SK-N-SH (cell line): ENCODE data around the gene TMCC2. TPM values are rescaled to one million over a fixed set of nuclear protein-coding genes. Genes with fewer than 3 reads are reported as not detected.

Experiments used
- CTCF ChIA-PET: fragments of 300-600, 350-600 bp; formaldehyde crosslinking; extraction: SDS; loops from one replicate; lab custom pipeline; 2021; lab: Yijun Ruan, JAX
- POLR2A ChIA-PET: fragments of 350-600 bp; sonication (Branson Sonifier 250); formaldehyde crosslinking; extraction: SDS; loops from one replicate; lab custom pipeline; 2020; ENCODE audit warnings: antibody characterized with exemption, inconsistent platforms; lab: Yijun Ruan, JAX
- DNase-seq: peaks from one replicate; pipeline ENCODE4 v3.0.0; 2012
- H2AFZ ChIP-seq: fragments of 200-600 bp; sonication (generic); 2 replicates; pipeline ENCODE4 v1.8.1; 2016; ENCODE audit warnings: antibody characterized with exemption, mild to moderate bottlenecking, low read depth
- H3F3A ChIP-seq: fragments of 200-600 bp; sonication (generic); replicated peaks from 2 replicates; pipeline ENCODE3; 2016; ENCODE audit warnings: antibody characterized with exemption, mild to moderate bottlenecking; ENCODE audit not compliant: insufficient read depth
- H3K27ac ChIP-seq, 2 experiments: fragments of 200-500 bp in 1 of 2; fragments of 200-600 bp in 1 of 2; sonication (Bioruptor generic) in 1 of 2; sonication (generic), shearing (Covaris generic) in 1 of 2; 2 replicates each; pipeline versions ENCODE4 v1.5.1 to v1.6.1; 2014 to 2016; ENCODE audit warnings: low read depth in 2 of 2, inconsistent platforms in 1 of 2, low read length in 1 of 2, mild to moderate bottlenecking in 1 of 2, mixed read lengths in 1 of 2
- H3K27me3 ChIP-seq: fragments of 200-600 bp; sonication (generic), shearing (Covaris generic); 2 replicates; pipeline ENCODE4 v1.6.1; 2016; ENCODE audit warnings: mixed run types; ENCODE audit not compliant: insufficient read depth
- H3K36me3 ChIP-seq, 2 experiments: fragments of 200-500 bp in 1 of 2; fragments of 200-600 bp in 1 of 2; sonication (Bioruptor generic) in 1 of 2; sonication (generic) in 1 of 2; replicated peaks in 1 of 2; 2 replicates each; pipeline versions ENCODE3 to v1.5.1; 2014 to 2016; ENCODE audit warnings: low read length in 1 of 2, mild to moderate bottlenecking in 1 of 2; ENCODE audit not compliant: insufficient read depth in 2 of 2, control insufficient read depth in 1 of 2
- H3K4me1 ChIP-seq, 2 experiments: fragments of 200-500 bp in 1 of 2; fragments of 200-600 bp in 1 of 2; sonication (Bioruptor generic) in 1 of 2; sonication (generic), shearing (Covaris generic) in 1 of 2; 2 replicates each; pipeline versions ENCODE4 v1.5.1 to v1.6.1; 2014 to 2016; ENCODE audit warnings: low read depth in 1 of 2, low read length in 1 of 2, mixed run types in 1 of 2; ENCODE audit not compliant: insufficient read depth in 2 of 2, control insufficient read depth in 1 of 2
- H3K4me2 ChIP-seq: fragments of 200-600 bp; sonication (generic), shearing (Covaris generic); 2 replicates; pipeline ENCODE4 v1.6.1; 2017; ENCODE audit warnings: mixed run types
- H3K4me3 ChIP-seq, 2 experiments: fragments of 200-500 bp in 1 of 2; fragments of 200-600 bp in 1 of 2; sonication (Bioruptor generic) in 1 of 2; sonication (generic), shearing (Covaris generic) in 1 of 2; 2 replicates each; pipeline versions ENCODE4 v1.5.1 to v1.8.1; 2014 to 2016; ENCODE audit warnings: low read depth in 2 of 2, inconsistent platforms in 1 of 2, low read length in 1 of 2, mild to moderate bottlenecking in 1 of 2, mixed read lengths in 1 of 2, moderate library complexity in 1 of 2
- H3K79me2 ChIP-seq: fragments of 200-600 bp; sonication (generic); 2 replicates; pipeline ENCODE4 v1.8.1; 2017; ENCODE audit warnings: mild to moderate bottlenecking; ENCODE audit not compliant: insufficient read depth
- H3K9ac ChIP-seq: fragments of 200-600 bp; sonication (generic); 2 replicates; pipeline ENCODE4 v1.6.1; 2017; ENCODE audit warnings: mixed run types
- H3K9me2 ChIP-seq: fragments of 200-600 bp; sonication (generic); 2 replicates; pipeline ENCODE4 v1.6.1; 2017; ENCODE audit warnings: mixed run types
- H3K9me3 ChIP-seq: fragments of 200-600 bp; sonication (generic); 2 replicates; pipeline ENCODE4 v1.6.1; 2017; ENCODE audit warnings: mixed run types, mild to moderate bottlenecking, moderate library complexity
- H4K20me1 ChIP-seq: fragments of 200-600 bp; sonication (generic); 2 replicates; pipeline ENCODE4 v1.6.1; 2017; ENCODE audit warnings: mild to moderate bottlenecking, mixed run types; ENCODE audit not compliant: insufficient read depth
- CHD2 ChIP-seq: fragments of 150-350 bp; IDR thresholded peaks from 2 replicates; pipeline ENCODE4 v1.6.1; 2018; ENCODE audit warnings: low read length; ENCODE audit not compliant: partially characterized antibody
- ELF1 ChIP-seq: IDR thresholded peaks from 2 replicates; pipeline ENCODE4 v1.4.0; 2012
- EP300 ChIP-seq, 2 experiments: IDR thresholded peaks; 2 replicates each; pipeline versions ENCODE4 v1.4.0 to v1.6.1; 2012; ENCODE audit warnings: borderline replicate concordance in 1 of 2, low read depth in 1 of 2, low read length in 1 of 2
- EZH2phosphoT487 ChIP-seq: fragments of 200-600 bp; sonication (generic); IDR thresholded peaks from 2 replicates; pipeline ENCODE4 v1.6.1; 2017; ENCODE audit warnings: low read depth, mixed run types, mild to moderate bottlenecking, antibody characterized with exemption, moderate library complexity, borderline replicate concordance
- FOXJ3 ChIP-seq: sonication (generic); formaldehyde crosslinking; IDR thresholded peaks from 2 replicates; pipeline ENCODE4 v1.5.1; 2020; ENCODE audit warnings: mild to moderate bottlenecking, missing genetic modification reagents
- IRF3 ChIP-seq: fragments of 150-350 bp; IDR thresholded peaks from 2 replicates; pipeline ENCODE4 v1.6.1; 2016; ENCODE audit warnings: mild to moderate bottlenecking, low read depth, low read length
- JUND ChIP-seq: IDR thresholded peaks from 2 replicates; pipeline ENCODE4 v1.4.0; 2012
- MEF2A ChIP-seq: IDR thresholded peaks from 2 replicates; pipeline ENCODE4 v1.4.0; 2012; ENCODE audit warnings: low read depth, borderline replicate concordance
- MXI1 ChIP-seq: IDR thresholded peaks from 2 replicates; pipeline ENCODE4 v1.6.1; 2012; ENCODE audit warnings: mild to moderate bottlenecking, low read depth, low read length, improper control_type of control experiment
- RAD21 ChIP-seq: IDR thresholded peaks from 2 replicates; pipeline ENCODE4 v1.6.1; 2012; ENCODE audit warnings: mild to moderate bottlenecking, low read length
- RFX5 ChIP-seq: IDR thresholded peaks from 2 replicates; pipeline ENCODE4 v1.6.1; 2012; ENCODE audit warnings: mild to moderate bottlenecking, improper control_type of control experiment, low read length
- TAF1 ChIP-seq: IDR thresholded peaks from 2 replicates; pipeline ENCODE4 v1.6.1; 2012; ENCODE audit warnings: low read depth, mild to moderate bottlenecking, low read length, moderate library complexity, borderline replicate concordance
- TCF12 ChIP-seq: IDR thresholded peaks from 2 replicates; pipeline ENCODE4 v1.4.0; 2012
- YY1 ChIP-seq: IDR thresholded peaks from 2 replicates; pipeline ENCODE4 v1.4.0; 2012; ENCODE audit warnings: low read depth, mild to moderate bottlenecking
- WGBS: methylation state at CpG from one replicate; pipeline ENCODE4 v1.1.6; 2017; ENCODE audit warnings: low lambda C conversion rate; 5-methylcytosine and 5-hydroxymethylcytosine counted together
- polyA plus RNA-seq, 3 experiments: library from polyadenylated mRNA; depleted of rRNA; stranded (reverse); fragments of >200 nt; gene quantifications; 2 replicates each; pipeline ENCODE4 v1.2.3, GENCODE V29; 2012
- TF ChIP-seq, protein P1 (sequence below): IDR thresholded peaks from 2 replicates; pipeline ENCODE4 v1.4.0; 2012; ENCODE audit warnings: low read depth, borderline replicate concordance
- TF ChIP-seq, protein P2 (sequence below): IDR thresholded peaks from 2 replicates; pipeline ENCODE4; 2012

TMCC2 gene
- polyA plus RNA-seq, 1 of the 3 experiments (the other 2 are of a cell fraction) = 6.0 TPM

- TF ChIP-seq ELF1 (no peak), TCF12 (no peak), MEF2A (no peak), YY1 (no peak), EP300 (IDR thresholded peaks at IDR 0.05; ENCODE audit: borderline replicate concordance in 1 of 2, low read depth in 1 of 2, low read length in 1 of 2) (no peak), RAD21 (no peak), JUND (no peak), TAF1 (no peak), IRF3 (no peak), CHD2 (no peak)
- TF ChIP-seq, protein P1, sequence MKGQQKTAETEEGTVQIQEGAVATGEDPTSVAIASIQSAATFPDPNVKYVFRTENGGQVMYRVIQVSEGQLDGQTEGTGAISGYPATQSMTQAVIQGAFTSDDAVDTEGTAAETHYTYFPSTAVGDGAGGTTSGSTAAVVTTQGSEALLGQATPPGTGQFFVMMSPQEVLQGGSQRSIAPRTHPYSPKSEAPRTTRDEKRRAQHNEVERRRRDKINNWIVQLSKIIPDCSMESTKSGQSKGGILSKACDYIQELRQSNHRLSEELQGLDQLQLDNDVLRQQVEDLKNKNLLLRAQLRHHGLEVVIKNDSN = no peak
- TF ChIP-seq, protein P2, sequence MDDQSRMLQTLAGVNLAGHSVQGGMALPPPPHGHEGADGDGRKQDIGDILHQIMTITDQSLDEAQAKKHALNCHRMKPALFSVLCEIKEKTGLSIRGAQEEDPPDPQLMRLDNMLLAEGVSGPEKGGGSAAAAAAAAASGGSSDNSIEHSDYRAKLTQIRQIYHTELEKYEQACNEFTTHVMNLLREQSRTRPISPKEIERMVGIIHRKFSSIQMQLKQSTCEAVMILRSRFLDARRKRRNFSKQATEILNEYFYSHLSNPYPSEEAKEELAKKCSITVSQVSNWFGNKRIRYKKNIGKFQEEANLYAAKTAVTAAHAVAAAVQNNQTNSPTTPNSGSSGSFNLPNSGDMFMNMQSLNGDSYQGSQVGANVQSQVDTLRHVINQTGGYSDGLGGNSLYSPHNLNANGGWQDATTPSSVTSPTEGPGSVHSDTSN = no peak
- TF ChIP-seq, all 33 proteins: peak for 0
- DNase-seq = no peak
- H3K4me1 ChIP-seq = peaks cover 0 to 7% of the 10 kb centered on the region in 2 experiments; a peak in 2 of 4 replicates
- H3K36me3 ChIP-seq = no peaks in the 10 kb centered on the region
- peaks cover 6% of the 10 kb centered on the region for H3F3A ChIP-seq
- CTCF ChIA-PET = interaction anchor here (0.7 to 2.0 kb wide), 7 partner anchors 57 to 223 kb away, joined by 3 to 6 read pairs (median 4); partner anchors contain the start of gene RBBP5
- H3K9me2 ChIP-seq = no peaks in the 10 kb centered on the region
- H3K27me3 ChIP-seq = no peaks in the 10 kb centered on the region
- no peaks in the 10 kb centered on the region for H3K9me3 ChIP-seq
- 91% methylated on average over 8 of the region's 9 CpGs for WGBS
- peaks cover 4% of the 10 kb centered on the region for H4K20me1 ChIP-seq
- H3K9ac ChIP-seq = no peak overlapping the region
- peaks cover 93% of the 10 kb centered on the region for H3K79me2 ChIP-seq
- H3K4me2 ChIP-seq = no peak overlapping the region
- H3K27ac ChIP-seq = no peak overlapping the region
- no peak overlapping the region for H2AFZ ChIP-seq
- POLR2A ChIA-PET = no interaction called here
- no peak overlapping the region for H3K4me3 ChIP-seq
Observed at GRCh38 chr1:205199090-205199930, 28.4 kb upstream of the TMCC2 start.

DNA sequence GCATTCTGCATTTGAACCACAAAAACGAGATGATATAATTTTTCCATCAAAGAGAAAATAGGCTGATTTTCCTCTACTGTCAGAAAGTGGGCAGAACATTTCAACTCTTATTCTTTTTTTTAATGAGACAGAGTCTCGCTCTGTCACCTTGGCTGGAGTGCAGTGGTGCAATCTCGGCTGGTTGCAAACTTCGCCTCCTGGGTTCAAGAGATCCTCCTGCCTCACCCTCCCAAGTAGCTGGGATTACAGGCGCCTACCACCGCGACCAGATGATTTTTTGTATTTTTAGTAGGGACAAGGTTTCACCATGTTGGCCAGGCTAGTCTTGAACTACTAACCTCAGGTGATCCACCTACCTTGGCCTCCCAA lies 27.8 kb upstream of the TMCC2 start:
- Histone ChIP-seq H3K9me3 (no peaks in the 10 kb centered on the region), H3K9me2 (no peaks in the 10 kb centered on the region), H2AFZ (no peak overlapping the region), H3K27me3 (no peaks in the 10 kb centered on the region), H3K9ac (no peak overlapping the region), H3K4me2 (no peak overlapping the region), H3K79me2 (peaks cover 90% of the 10 kb centered on the region), H3F3A (peaks cover 13% of the 10 kb centered on the region), H3K4me3 (no peak overlapping the region), H3K4me1 (peaks cover 0 to 9% of the 10 kb centered on the region in 2 experiments; a peak in 2 of 4 replicates), H4K20me1 (peaks cover 4% of the 10 kb centered on the region), H3K36me3 (no peaks in the 10 kb centered on the region), H3K27ac (no peak overlapping the region)
- DNase-seq = no peak
- ChIA-PET POLR2A (no interaction called here), CTCF (interaction anchor here (0.7 to 1.9 kb wide), 7 partner anchors 57 to 224 kb away, joined by 3 to 5 read pairs (median 3); partner anchors contain the start of gene RBBP5)
- 93% methylated on average over 7 of the region's 7 CpGs for WGBS
- no peak for TF ChIP-seq CHD2
- no peak for TF ChIP-seq FOXJ3
- TF ChIP-seq EZH2phosphoT487 = no peak
- no peak for TF ChIP-seq RFX5
- no peak for TF ChIP-seq TCF12
- no peak for TF ChIP-seq MXI1
